HL-60 (cell line): ENCODE measurements around the gene KANSL1.
"Not testable (repeated sequence)": the region's sequence is repeated elsewhere in the genome, so short reads cannot be mapped to it uniquely, and the experiment has no call there.

ENCODE experiments used
- DNase-seq, 2 experiments: peaks; one replicate each; pipeline ENCODE4 v3.0.0-alpha.2; 2010 to 2020; ENCODE audit warnings: low read depth in 1 of 2, low spot score in 1 of 2
- H3K27ac ChIP-seq: fragments of 250-450 bp; sonication (Bioruptor Pico); replicated peaks from 2 replicates; pipeline ENCODE4 v1.5.1; 2020; ENCODE audit warnings: mild to moderate bottlenecking, moderate library complexity
- H3K27me3 ChIP-seq: fragments of 250-450 bp; sonication (Bioruptor Pico); 2 replicates; pipeline ENCODE4 v1.5.1; 2021; ENCODE audit warnings: mild to moderate bottlenecking, moderate library complexity; ENCODE audit not compliant: insufficient read depth, poor library complexity, severe bottlenecking
- H3K4me3 ChIP-seq: replicated peaks from 2 replicates; pipeline ENCODE4 v1.5.1; 2011; ENCODE audit warnings: mild to moderate bottlenecking, control low read depth, low read length; ENCODE audit not compliant: insufficient read depth
- CTCF ChIP-seq: IDR thresholded peaks from one replicate; pipeline ENCODE4 v1.5.1; 2011; ENCODE audit warnings: low read length, control low read depth, inconsistent platforms; ENCODE audit not compliant: insufficient read depth
- GABPA ChIP-seq: IDR thresholded peaks from 2 replicates; pipeline ENCODE4 v1.6.1; 2012; ENCODE audit warnings: low read depth
- POLR2AphosphoS5 ChIP-seq: IDR thresholded peaks from 2 replicates; pipeline ENCODE4 v1.6.1; 2012; ENCODE audit warnings: low read depth
- REST ChIP-seq: IDR thresholded peaks from 2 replicates; pipeline ENCODE4 v1.6.1; 2012; ENCODE audit warnings: low read depth; ENCODE audit not compliant: insufficient replicate concordance
- SPI1 ChIP-seq: IDR thresholded peaks from 2 replicates; pipeline ENCODE4 v1.6.1; 2012; ENCODE audit warnings: low read depth, mild to moderate bottlenecking, borderline replicate concordance

Gene KANSL1

GRCh38 chr17:46117850-46118696 lies 75.2 kb downstream of the KANSL1 start:
- Histone ChIP-seq H3K27me3 (no peaks in the 10 kb centered on the region), H3K4me3 (no peak overlapping the region), H3K27ac (no peak overlapping the region)
- no peak for TF ChIP-seq CTCF
- TF ChIP-seq SPI1 = no peak
- TF ChIP-seq GABPA = no peak
- no peak for DNase-seq

GRCh38 chr17:46117117-46117516 lies 76.1 kb downstream of the KANSL1 start:
- H3K4me3 ChIP-seq = no peak overlapping the region
- TF ChIP-seq SPI1 = no peak
- no peak for TF ChIP-seq CTCF
- TF ChIP-seq REST = no peak
- no peak for TF ChIP-seq POLR2AphosphoS5
- TF ChIP-seq GABPA = no peak
- H3K27ac ChIP-seq = no peak overlapping the region
- DNase-seq = no peak
- H3K27me3 ChIP-seq = no peaks in the 10 kb centered on the region

GRCh38 chr17:46115699-46116098 lies 77.5 kb downstream of the KANSL1 start:
- no peaks in the 10 kb centered on the region for H3K27me3 ChIP-seq
- no peak for TF ChIP-seq SPI1
- TF ChIP-seq POLR2AphosphoS5 = no peak
- no peak for TF ChIP-seq CTCF
- TF ChIP-seq REST = no peak
- TF ChIP-seq GABPA = no peak
- no peak overlapping the region for H3K4me3 ChIP-seq
- no peak overlapping the region for H3K27ac ChIP-seq
- DNase-seq = no peak

GRCh38 chr17:46111236-46111635 lies 82.0 kb downstream of the KANSL1 start:
- H3K27ac ChIP-seq, DNase-seq: not testable (repeated sequence)

More at GRCh38 chr17:46111236-46111635, 82.0 kb downstream of the KANSL1 start:
- not testable (repeated sequence) for H3K4me3 ChIP-seq, H3K27me3 ChIP-seq
